Activated CD4-positive, CD25-positive, alpha-beta regulatory T cell treated with anti-CD3 and anti-CD28 coated beads, Interleukin-2, amount 50 U/mL, for 16 hours (primary cell): Measurements from ENCODE around the gene SLC35D1.

Experiments
- DNase-seq: peaks from one replicate; pipeline ENCODE4 v3.0.0-alpha.2; 2020; ENCODE audit warnings: low read depth, low spot score

Gene SLC35D1

DNA sequence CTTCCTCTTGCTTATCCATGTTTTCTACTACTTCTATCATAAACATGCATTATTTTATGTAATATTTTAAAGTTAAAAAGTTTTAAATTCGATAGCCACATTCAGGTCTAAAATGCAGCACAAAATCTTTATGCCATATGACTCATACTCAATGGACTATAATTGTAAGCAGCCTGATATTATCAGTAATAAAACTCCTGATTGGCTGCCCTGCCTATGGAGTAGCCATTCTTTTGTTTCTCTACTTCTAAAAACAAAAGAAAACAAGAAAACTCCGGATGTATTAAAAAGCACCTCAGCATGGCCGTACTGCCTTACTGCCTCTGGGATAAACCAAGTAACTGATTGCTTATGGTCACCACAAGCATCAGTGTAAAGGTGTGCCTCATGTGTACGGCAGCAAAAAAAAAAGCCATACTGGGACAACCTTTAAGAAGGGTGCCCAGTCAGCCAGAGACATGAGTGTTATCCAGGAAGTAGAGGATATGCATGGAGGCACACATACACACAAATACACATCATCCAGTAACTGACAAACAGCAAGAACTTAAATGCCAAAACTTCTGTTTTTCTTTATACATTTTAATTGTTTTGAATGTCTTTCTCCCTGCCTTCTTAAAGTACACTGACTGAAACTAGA is 9.2 kb downstream of the SLC35D1 start:
- DNase-seq: no peak

- no peak for DNase-seq
These were observed 10.6 kb downstream of the SLC35D1 start for GRCh38 chr1:67043366-67043765.

DNA sequence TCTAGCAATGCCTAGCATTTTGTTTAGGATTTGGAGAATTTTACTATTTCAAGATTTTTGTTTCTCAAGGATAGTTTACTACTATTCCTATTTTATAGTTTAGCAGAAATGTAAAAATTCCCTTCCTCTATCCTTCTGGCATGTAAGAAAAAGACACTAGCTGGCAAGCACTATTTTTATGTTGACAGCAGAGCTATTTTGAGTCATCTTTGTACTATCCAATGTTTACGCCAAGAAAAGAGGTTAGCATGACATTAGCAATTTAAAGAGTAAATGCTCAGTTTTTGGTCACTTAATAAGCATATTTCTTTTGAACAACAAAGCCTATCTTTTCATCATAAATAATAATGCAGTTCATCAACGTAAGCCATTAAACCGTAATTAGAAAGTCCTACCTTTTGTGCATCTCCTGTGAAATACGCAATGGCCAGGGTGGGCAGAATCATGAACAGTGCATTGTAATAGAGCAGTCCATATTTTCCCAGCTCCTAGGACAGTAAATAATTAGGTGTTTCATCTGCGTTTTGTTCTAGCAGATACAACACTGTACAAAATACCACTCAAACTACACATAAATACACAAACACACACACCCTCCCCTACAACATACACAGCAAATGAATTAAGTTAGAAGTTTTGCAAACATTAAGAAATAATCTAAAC is 12.0 kb downstream of the SLC35D1 start:
- no peak for DNase-seq

- DNase-seq: no peak
These were observed 13.5 kb downstream of the SLC35D1 start for GRCh38 chr1:67040405-67040804.

GRCh38 chr1:67031859-67032247 is 22.1 kb downstream of the SLC35D1 start:
- DNase-seq: no peak

DNA sequence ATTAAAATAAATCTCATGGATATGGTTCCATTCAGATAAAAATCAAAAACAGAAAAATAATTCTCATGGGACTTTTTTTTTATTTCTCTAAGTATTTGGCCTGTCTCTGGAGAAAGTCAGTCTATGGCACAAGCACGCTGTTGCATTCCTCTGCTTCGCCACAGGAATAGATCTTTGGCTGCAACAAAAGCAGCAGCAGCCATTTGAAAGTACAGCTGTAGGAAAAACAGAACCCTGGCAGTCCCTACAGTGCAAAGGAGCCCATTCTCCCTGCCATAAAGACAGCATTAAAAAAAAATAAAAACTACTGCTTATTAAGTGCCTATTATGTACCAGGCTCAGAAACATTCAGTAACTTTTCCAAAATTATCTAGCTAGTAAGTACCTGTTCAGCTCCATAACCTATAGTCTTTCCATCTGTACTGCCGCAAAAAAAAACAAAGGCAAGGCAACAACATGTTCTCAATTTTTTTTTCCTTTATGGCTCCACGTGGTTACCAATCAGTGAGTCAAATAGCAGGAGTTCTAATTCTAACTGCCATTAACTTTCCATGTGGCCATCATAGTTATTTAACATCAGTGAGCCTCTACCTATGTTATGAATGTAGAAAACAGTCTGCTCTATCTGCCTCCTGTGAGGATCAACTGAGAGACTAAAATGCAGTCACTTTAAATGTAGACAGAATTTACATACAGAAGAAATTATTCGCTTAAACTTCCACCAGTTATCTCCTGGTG is 22.7 kb downstream of the SLC35D1 start:
- DNase-seq: no peak

- no peak for DNase-seq
These were observed 24.5 kb downstream of the SLC35D1 start for GRCh38 chr1:67029472-67029871.

- DNase-seq: no peak
These were observed 33.2 kb downstream of the SLC35D1 start for GRCh38 chr1:67020765-67021164.

DNA sequence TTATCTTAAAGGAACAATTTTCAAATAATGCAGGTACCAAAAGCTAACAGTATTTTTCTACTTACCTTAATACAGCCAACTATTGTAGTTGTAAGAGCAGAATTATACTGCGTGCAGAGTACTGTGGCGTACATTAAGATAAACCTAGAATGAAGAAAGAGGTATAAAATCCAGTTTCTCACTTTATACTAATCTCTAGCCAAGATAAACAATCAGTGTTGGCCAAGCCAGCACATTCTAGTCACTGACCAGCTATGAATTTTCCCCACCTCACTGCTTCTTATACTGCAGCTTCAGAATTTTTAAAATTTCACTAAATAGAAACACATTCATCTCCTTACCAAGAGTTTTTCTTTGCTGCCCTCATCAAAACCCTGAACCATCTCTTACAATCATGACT is 33.6 kb downstream of the SLC35D1 start:
- DNase-seq: no peak

GRCh38 chr1:67019600-67020136 is 34.3 kb downstream of the SLC35D1 start:
- no peak for DNase-seq

DNA sequence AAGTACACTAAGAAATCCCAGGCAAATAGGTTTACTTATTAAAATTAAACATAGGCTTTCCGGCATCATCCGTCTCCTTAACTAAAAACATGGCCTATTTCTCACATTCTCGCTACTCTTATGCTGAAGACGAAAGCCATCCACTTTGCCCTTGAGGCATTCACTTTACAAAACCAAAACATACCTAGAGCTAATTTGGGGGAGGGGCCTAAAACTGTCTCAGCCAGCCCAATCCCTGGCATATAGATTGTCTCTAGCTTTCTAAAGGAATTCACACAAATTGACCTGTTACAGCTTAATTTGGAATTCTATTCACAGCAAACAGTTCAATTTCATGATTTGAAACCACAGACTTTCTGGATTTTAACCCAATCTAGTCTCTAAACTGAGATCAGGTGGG is 34.8 kb downstream of the SLC35D1 start:
- no peak for DNase-seq

- DNase-seq: no peak
These were observed 35.4 kb downstream of the SLC35D1 start for GRCh38 chr1:67018574-67018973.

- no peak for DNase-seq
These were observed 40.4 kb downstream of the SLC35D1 start for GRCh38 chr1:67013573-67013972.

GRCh38 chr1:67009792-67010191 is 44.2 kb downstream of the SLC35D1 start:
- no peak for DNase-seq

DNA sequence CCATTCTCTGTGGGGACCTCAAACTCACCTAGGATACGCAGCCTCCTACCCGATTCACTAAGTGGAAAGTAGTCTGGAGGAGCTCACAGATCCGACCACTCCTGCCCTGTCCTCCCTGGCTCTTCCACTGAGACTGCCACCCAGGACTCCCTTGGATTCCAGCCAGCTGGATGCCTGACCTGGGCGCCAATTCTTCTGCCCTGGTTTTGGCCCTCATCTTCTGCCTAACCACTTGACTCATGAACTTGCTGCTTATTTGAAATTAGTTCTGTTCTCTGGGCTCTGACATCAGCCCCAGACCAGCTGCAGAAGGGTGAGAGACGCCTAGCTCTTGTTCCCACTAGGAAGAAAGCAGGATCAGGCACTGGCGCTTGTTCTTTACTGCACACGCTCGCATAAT is 48.9 kb downstream of the SLC35D1 start:
- no peak for DNase-seq

DNA sequence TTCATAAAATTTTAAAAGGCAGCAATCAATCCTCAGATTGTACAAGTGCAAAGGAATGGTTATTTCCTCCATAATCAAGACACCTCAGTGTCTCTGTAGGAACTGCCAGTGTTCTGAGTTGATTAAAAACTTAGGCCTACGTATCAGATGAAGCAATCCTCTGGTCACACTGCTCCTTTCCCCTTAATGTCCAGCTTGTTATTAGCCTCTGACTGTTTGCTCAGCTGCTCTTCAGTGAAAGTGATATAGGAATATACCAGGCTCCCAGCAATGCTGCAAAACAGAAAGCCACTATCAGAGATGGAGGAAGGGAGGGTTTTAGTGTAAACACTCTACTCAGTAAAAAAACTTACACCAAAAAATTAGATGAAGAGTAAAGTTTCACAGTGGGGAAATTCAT is 49.8 kb downstream of the SLC35D1 start:
- no peak for DNase-seq

- no peak for DNase-seq
These were observed 52.1 kb downstream of the SLC35D1 start for GRCh38 chr1:67001682-67002425.

GRCh38 chr1:66999640-67000400 is 54.1 kb downstream of the SLC35D1 start:
- no peak for DNase-seq

GRCh38 chr1:66998972-66999371 is 55.0 kb downstream of the SLC35D1 start:
- DNase-seq: no peak

GRCh38 chr1:66996018-66996682 is 57.8 kb downstream of the SLC35D1 start:
- DNase-seq: peak; percentile 28

DNA sequence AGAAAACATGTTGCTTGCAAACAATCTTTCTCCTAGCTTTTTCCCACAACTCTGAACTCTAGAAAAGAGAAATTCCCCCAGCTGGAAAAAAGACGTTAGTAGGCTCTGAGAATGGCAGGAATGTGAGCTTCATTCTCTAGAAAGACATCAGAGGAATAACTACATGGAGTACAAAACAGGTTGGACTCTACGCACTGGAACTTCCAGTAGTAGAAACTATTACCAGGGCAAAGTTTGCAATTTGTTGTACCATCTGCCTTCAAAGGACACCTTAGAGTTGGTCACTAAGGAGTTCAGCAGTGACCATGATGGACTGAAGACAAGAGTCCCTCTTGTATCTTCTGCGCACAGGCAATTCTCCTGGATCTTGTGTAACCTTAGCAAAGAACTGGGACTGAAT is 60.9 kb downstream of the SLC35D1 start:
- no peak for DNase-seq
